Activated CD8-positive, alpha-beta memory T cell treated with anti-CD3 and anti-CD28 coated beads for 48 hours (primary cell): Measurements from ENCODE around the gene RHNO1.
A peak's percentile ranks its signal among the peaks of the same experiment; 100 is the strongest.

Experiments used
- DNase-seq, 3 experiments: peaks; one replicate each; pipeline ENCODE4 v3.0.0-alpha.2; 2020; ENCODE audit warnings: low read depth in 2 of 3, low spot score in 2 of 3

RHNO1 gene, protein sequence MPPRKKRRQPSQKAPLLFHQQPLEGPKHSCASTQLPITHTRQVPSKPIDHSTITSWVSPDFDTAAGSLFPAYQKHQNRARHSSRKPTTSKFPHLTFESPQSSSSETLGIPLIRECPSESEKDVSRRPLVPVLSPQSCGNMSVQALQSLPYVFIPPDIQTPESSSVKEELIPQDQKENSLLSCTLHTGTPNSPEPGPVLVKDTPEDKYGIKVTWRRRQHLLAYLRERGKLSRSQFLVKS

GRCh38 chr12:2877047-2877952, at the start of gene RHNO1, which contains the start of gene FOXM1:
Gene RHNO1, plus strand, starts transcription at chr12:2877223. Its CDS starts 8,144 bp downstream, at chr12:2885367.
Gene FOXM1, minus strand, starts transcription at chr12:2877174. Its CDS starts 2,696 bp downstream, at chr12:2874478.
- DNase-seq = peak; percentile 74 to 82 (median 76)

GRCh38 chr12:2829275-2829674, 47.7 kb upstream of the RHNO1 start:
- DNase-seq = no peak

DNA sequence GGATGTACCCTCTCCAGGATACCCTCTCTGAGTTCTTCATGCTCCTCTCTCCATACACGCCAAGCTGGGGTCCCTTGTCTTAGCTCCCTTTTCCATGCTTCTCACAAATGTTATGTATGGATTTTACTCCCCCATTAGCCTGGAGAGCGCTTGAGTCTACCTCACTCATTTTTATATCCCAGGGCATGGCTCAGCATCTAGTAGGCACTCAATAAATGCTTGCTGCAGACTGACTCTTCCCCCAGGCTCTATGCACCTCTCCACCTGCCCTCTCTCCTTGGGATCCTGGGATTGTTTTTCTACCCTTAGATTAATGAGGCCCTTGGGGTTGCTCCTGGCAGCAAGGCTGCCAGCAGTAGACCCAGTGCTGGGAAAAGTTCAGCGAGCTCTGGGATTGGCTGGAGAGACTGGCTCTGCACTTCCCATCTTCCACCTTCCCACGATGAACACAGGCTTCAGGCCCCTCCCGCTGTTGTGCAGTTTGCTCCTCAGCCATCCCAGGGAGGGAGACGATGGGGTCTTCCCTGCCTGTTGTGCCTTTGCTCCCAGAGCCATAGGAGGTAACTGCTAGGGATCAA, 44.4 kb upstream of the RHNO1 start:
- DNase-seq = no peak

GRCh38 chr12:2833327-2833726, 43.7 kb upstream of the RHNO1 start:
- no peak for DNase-seq

DNA sequence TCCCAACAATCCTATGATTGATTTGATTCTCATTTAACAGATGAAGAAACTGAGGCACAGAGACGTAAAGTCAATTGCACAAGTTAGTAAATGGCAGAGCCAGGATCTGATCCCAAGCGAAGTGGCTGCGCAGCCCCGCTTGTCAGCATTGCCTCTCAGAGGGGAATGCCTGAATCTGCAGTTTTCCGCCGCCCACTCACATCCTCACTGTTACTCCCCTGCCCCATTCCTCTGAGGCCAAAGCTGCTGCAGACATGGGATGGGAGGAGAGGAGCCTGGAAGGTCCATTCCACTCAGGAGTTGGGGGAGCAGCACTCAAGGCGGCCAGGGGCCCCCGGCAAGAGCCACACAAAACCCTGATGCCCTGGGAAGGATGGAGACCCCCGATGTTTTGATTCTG, 43.2 kb upstream of the RHNO1 start:
- no peak for DNase-seq

- no peak for DNase-seq
These were observed 42.2 kb upstream of the RHNO1 start, which contains the start of gene NRIP2 for GRCh38 chr12:2834581-2835491. Gene NRIP2, minus strand, starts transcription at chr12:2835035. Its CDS starts 52 bp downstream, at chr12:2834983.

- no peak for DNase-seq
These were observed 41.2 kb upstream of the RHNO1 start for GRCh38 chr12:2835691-2836403.

- no peak for DNase-seq
These were observed 40.4 kb upstream of the RHNO1 start for GRCh38 chr12:2836574-2836973.

DNA sequence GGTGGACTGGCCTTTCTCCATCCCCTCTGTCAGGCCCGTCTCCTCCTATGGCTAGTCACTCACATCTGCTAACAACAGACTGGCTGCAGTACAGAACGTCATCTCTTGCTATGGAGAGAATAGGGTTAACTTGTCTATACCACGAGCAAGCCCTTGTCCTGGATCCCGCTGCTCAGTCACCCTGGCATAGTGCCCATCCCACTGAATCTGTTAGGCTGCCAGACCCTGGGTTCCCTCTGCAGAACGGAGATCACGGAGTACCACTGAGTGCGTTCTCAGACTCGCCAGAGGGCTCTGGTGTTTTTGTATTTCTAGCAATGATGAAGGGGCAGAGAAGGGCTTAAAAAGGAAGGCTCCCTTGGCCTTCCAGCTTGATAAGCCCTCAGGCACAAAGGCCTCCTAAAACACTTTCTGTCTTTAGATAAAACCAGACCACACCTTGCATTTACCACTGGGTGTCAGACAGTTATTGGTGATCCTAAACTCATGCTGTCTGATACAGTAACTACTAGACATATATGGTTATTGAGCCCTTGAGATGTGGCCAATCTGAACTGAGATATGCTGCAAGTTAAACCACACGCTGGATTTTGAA, 35.9 kb upstream of the RHNO1 start:
- DNase-seq = no peak

- no peak for DNase-seq
These were observed 34.1 kb upstream of the RHNO1 start for GRCh38 chr12:2842948-2843347.

DNA sequence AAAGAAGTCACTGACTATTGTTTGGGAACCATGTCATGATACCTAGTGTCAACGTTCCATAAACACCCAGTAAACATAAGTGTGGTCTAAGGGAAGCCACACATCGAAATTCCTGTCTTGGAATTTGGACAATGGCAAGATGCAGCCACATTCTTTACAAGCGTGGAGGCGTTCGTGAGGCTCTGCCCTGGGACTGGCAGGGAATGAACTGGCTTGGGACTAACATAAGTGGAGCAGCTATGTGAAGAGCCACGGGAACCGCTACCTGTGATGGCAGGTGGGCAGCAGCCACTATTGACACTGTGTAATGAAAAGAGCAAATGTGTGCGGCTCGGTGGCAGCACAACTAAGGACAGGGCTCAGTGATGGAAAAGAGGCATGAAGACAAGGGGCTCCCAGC, 32.2 kb upstream of the RHNO1 start:
- no peak for DNase-seq

- DNase-seq = no peak
These were observed 31.7 kb upstream of the RHNO1 start for GRCh38 chr12:2845280-2845679.

- DNase-seq = no peak
These were observed 25.1 kb upstream of the RHNO1 start for GRCh38 chr12:2851931-2852330.

- peak in 2 of 3 experiments; percentile 23 to 31 for DNase-seq
These were observed 23.4 kb upstream of the RHNO1 start for GRCh38 chr12:2853626-2854025.

- no peak for DNase-seq
These were observed 22.2 kb upstream of the RHNO1 start for GRCh38 chr12:2854669-2855453.

- no peak for DNase-seq
These were observed 21.5 kb upstream of the RHNO1 start for GRCh38 chr12:2855546-2855945.

- DNase-seq = no peak
These were observed 21.0 kb upstream of the RHNO1 start for GRCh38 chr12:2856051-2856450.

DNA sequence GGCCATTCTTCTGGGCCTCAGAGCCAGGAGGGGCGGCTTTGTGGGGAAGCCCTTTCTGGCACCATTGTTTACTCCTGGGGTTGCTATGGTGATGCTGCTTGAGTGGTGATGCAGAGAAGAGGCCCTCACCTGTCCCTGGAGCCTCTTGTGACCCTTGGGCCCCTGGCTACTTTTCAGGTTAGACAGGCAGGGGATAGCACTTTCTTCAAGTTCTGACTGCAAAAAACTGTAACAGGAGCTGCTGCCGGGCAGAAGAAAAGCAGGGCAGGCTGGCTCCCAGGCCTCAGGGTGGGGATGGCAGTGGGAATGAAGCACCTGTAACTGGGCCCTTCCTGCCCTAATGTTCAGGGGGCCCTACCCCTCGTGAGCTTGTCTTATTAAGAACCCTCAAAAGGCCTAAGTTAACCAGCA, 20.0 kb upstream of the RHNO1 start, which contains the start of gene TEX52:
Gene TEX52 (minus strand): TSS at position 19 of the 411 bp plus-strand sequence. CDS start 13 bp downstream, at position 6.
- no peak for DNase-seq

DNA sequence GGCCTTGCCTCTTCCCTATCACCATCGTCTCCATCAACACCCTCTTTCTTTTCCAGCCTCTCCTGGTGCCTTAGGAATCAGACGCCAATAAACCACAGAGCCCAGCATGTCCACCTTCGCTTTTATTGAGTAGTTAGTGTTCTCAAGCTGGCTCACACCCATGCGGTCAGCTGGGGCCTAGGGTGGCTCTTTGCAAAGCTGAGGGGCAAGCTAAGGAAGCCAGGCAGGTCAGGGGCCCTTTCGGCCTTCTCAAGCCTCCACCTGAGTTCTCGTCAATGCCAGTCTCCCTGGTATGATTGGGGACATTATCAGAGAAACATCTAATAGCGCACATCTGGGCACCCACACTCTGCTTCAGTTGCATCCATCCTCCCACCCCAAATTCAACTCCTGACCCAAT, 19.4 kb upstream of the RHNO1 start:
- no peak for DNase-seq
